ENCODE results near the gene RANBP3.
"Not testable (repeated sequence)": the region's sequence is repeated elsewhere in the genome, so short reads cannot be mapped to it uniquely, and the experiment has no call there.

RANBP3 gene

GRCh38 chr19:5964816-5965565, 12.9 kb downstream of the RANBP3 start:
- no peak for DNase-seq (ENCODE audit: low read depth)

DNA sequence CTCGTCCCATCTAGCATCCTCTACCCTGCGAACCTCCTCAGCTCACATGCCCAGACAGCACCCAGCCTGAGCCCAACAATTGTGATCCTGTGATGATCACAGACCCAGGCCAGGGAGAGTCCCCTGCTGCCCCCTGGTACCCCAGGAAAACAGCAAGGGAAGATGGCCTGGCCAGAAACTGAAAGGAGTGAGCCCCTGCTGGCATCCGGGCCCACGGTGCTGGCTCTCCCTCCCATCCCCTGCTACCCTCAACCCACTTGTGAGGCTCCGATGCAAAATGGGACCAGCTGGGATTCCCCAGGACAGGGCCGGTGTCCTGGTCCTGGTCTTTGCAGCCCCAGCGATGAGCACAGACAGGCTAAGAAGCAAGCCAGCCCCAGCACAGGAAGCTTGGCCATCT, 14.1 kb downstream of the RANBP3 start:
- no peak for DNase-seq (ENCODE audit: low read depth)

GRCh38 chr19:5963259-5963658, 14.7 kb downstream of the RANBP3 start:
- DNase-seq (ENCODE audit: low read depth): not testable (repeated sequence)

- peak; percentile 54 for DNase-seq (ENCODE audit: low read depth)
These were observed 15.7 kb downstream of the RANBP3 start for GRCh38 chr19:5961969-5962945.

DNA sequence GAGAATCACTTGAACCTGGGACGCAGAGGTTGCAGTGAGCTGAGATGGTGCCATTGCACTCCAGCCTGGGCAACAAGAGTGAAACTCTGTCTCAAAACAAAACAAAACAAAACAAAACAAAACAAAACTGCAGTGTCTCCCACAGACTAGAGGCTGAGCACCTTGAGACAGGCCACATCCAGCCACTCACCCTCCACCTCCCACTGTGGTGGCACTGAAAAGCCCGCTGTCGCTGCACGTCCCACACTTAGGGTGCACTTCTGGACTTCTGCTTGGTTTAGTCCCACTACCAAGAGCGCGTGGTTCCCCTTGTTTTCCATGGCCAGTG, 16.3 kb downstream of the RANBP3 start:
- DNase-seq (ENCODE audit: low read depth): not testable (repeated sequence)

DNA sequence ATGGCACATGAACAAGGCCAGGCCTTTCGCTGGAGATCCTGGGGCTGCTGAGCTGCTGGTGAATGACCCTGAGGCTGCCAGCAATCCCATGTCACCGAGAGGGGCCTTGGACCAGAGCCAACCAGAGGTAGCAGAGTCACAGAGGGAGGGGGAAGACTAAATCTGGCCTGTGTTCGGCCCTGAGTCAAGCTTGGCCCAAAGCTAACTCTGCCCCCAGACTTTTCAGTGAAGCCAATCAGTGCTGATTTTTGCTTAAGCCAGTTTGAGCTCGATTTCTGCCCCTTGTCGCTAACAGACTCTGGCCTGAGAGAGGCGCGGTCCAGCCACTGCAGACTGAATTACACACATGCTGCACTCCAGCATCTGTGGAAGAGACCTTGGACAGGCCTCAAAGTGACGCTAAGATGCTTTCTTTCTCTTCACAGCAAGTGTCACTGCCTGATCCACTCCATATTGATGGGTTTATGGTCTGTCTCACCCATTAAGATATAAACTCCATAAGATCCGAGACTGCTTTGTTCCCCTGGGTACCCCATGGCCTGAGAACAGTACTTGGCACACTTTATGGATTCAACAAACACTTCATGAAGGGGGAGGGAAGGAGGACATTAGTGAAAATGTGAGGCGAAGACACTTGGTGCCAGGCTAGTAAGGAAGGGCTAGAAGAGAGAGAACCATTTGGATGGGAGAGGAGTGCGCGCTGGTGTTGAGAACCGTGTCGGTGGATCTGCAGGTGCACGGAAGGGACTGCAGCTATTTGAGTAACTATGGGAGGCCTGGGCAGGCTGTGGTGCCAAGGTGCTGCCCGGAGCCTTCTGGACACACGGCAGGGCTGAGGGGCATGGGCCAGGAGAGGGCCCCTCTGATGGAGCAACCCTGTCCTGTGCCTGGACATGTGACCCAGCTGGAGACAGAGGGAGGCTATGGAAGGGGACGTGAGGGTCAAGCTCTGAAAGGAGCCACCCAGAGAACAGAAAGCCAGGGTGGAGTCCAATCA, 17.6 kb downstream of the RANBP3 start:
- no peak for DNase-seq (ENCODE audit: low read depth)

- DNase-seq (ENCODE audit: low read depth): no peak
These were observed 18.5 kb downstream of the RANBP3 start for GRCh38 chr19:5959260-5960004.

DNA sequence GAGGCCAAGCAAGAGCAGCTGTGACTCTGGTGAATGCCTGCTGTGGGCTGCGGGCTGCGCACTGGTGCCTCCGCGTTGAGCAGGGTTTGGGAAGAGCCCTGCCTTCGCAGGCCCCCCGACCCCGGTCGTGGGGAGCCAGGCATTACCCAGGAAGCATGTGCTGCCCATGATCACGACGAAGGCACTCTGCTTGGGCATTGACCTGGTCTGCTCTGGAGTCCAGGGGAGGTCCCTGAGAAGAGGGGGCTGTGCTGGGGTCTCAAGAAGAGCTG, 19.2 kb downstream of the RANBP3 start:
- DNase-seq (ENCODE audit: low read depth): no peak

DNA sequence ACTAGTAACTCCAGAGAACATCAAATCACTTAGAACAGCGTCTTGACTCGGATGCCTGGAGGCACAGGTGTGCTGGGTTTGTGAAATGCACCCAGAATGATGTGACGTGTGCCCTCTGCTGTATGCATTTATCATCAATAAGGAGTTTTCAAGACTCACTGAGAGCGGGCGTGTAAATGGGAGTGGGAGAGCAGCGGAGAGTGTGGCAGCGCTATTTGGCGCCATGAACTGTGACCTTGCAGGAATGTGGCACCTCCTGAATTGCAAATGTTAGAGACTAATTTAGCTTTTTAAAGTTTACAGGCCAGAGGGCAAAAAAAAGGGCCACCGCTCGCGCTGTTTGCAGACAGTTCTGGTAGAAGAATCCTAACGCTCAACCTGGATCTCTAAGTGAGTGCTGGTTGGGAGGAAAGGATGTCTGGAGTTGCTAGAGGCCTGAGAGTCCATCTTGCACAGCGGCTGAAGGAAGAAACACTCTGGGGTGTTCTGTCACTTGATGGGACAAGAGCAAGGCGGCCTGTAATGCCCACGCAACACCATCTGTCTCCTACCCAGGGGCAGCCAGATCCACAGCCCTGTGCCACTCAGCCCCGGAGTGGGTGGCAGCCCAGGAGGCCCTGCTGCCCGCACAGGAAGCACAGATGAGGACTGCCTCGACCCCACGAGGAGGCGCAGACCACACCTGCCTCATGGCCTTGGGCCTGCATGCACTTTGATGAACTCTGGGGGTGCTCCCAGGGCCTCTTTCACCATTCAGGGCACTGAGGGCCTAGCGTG, 19.7 kb downstream of the RANBP3 start:
- DNase-seq (ENCODE audit: low read depth): no peak

DNA sequence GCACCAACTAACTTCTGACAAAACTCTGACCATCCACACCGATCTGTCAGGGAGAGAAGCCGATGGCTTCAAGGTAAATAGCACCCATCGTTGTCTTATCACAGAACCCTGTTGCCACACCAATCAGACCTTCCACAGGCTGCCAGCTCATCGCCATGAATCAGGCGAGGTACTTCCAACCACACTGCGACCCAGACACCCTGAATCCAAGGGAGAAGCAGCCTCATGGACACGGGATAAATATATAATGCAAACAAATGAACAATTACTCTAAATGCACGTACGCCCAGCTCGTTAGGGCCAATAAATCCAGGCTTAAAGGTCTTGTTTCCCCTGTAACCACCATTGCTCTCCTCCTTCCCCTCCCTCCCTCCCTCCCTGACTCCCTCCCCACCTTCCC, 20.8 kb downstream of the RANBP3 start:
- no peak for DNase-seq (ENCODE audit: low read depth)

DNA sequence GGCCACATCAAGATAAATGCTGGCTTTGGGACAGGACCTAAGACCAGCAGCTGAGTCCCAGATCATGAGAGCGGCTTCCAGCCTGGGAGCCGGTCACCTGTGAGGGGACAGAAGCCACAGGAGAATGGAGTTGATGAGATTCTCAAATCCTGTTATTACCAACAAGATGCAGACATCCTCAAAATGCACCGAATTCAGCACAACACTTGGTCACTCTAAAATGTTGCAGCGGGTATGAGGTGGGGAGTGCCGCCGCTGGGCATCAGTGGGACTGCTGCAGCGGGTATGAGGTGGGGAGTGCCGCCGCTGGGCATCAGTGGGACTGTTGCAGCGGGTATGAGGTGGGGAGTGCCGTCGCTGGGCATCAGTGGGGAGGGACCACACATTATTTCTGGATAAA, 21.2 kb downstream of the RANBP3 start:
- DNase-seq (ENCODE audit: low read depth): no peak

GRCh38 chr19:5956323-5956722, 21.6 kb downstream of the RANBP3 start:
- no peak for DNase-seq (ENCODE audit: low read depth)

DNA sequence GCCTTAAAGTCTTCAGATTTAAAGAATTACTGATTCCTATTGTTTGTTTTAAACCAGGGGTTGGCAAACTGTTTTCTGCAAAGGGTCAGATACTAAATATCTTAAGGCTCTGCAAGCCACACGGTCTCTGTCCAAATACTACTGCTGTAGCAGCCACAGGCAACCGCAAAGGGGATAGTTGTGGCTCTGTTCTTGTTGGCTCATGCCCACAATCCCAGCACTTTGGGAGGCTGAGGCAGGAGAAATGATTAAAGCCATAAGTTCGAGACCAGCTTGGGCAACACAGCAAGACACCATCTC, 22.4 kb downstream of the RANBP3 start:
- DNase-seq (ENCODE audit: low read depth): no peak

DNA sequence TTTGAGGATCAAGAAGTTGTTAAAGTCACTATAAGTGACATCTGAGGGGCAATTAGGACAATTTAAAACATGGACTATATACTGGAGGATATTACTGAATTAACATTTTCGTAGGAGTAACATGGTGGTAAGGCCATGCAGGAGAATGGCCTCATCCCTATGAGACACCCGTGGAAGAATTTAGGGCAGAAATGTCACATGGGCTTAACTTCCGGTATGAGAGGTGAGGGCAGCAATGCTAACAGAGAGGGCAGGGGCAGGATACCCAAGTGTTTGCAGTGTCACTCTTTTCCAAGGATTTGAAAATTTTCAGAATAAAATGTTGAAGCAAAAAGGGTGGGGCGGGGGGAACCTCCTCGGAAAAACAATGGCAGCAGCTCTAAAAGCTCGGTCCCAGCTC, 23.6 kb downstream of the RANBP3 start:
- DNase-seq (ENCODE audit: low read depth): no peak

GRCh38 chr19:5953680-5954213, 24.2 kb downstream of the RANBP3 start:
- no peak for DNase-seq (ENCODE audit: low read depth)

DNA sequence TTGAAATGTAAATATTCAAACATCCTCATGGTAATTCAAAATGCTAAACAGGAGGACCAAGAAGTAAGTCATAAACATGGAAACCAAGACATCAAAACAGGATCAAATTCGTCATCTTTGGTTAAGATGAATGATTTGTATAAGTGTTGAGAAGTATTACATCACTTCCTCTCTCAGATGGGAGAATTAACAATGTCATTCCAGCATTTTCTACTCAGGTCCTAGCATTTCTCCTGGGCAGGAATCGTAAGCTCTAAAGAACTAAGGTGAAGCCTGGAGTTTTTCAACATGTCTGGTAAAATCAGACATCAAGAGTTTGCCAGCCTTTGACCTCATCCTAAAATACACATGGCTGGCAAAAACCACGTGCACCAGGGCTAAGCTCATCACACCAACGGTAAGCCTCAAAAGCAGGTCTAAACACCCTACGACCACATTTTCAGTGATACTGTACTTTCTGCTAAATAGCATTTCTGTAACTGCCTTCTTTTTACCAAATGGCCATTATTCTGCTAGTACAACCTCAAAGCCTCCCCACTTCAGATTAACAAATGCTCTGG, 24.8 kb downstream of the RANBP3 start:
- no peak for DNase-seq (ENCODE audit: low read depth)

DNA sequence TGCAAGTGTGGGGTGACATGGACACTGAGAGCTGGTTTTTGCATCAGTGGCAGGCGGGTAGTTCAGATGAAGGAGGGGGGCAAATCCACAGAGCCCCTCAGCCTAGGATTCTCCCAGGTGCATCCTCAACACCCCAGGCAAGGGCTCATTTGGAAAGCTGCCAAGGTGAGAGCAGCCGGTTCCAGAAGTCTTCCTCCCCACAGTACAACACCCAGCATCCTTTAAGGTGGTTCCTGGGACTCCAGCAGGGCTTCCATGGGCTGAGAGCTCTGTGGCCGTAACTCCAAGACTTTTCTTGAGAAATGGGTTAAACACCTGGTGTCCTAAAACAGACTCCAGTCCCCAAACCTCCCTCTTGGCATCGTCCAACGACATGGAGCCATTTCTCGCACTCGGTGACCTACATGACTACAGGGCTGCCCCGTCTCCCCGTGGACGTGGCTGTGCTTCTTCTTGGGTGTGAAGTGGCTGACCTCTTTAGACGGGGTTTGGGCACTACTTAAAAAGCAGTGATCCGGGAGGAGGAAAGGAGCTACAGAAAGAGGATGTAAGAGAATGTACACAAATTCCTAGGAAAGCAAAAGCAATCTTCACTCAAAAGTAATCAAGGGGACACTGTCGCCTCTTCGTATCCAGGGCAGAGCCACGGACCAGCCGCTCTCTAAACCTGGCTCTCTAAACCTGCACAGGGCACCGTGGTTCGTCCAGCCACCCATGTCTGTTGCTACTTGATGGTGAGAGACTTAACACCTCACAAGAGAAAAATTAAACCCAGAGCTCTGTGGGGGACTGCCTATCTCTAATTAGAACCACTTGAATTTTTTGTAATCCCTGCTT, 25.5 kb downstream of the RANBP3 start:
- DNase-seq (ENCODE audit: low read depth): no peak

- DNase-seq (ENCODE audit: low read depth): no peak
These were observed 26.5 kb downstream of the RANBP3 start for GRCh38 chr19:5951338-5951861.

- no peak for DNase-seq (ENCODE audit: low read depth)
These were observed 27.2 kb downstream of the RANBP3 start for GRCh38 chr19:5950741-5951140.

Data from activated gamma-delta T cell treated with anti-CD3 and anti-CD28 coated beads, Interleukin-2, amount 50 U/mL, for 16 hours (primary cell).